ENCODE data around the gene MMP17.

DNA sequence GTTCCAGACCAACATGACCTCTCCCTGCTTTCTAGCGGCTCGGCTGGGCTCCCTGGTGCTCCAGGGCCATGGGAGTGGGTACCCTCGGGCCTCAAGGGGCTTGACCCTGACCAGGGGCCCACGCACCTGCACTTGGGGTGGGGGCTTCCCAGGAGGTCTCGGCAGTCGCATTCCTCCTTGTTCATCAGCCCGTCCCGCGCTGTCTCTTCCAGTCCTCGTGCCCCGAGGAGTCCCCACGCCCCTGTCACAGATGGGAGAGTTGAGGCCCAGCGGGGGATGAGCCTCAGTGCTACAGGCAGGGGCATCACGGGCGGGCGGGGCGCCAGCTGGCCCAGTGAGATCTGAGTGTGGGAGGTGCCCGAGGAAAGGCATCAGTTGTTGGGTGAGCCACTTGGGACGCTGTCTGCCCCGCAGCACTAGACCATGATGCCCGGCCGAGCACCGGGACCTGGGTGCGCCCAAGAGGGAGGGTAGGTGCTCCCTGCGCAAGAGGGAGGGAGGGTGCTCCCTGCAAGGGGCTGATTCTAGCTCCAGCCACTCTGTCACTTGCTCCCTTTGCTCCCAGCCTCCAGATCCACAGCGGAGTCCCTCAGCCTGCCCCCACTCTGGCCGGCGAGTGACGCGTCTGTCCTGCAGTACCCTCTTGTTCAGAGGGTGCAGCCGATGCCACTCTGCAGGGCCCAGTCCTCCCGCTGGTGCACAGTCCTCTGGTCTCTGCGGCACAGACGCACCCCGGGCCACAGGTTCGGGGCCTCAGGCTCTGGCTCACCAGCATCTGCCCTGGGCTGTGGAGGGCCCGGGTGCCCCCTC lies 23.8 kb downstream of the MMP17 start:
- TF ChIP-seq, protein P1, sequence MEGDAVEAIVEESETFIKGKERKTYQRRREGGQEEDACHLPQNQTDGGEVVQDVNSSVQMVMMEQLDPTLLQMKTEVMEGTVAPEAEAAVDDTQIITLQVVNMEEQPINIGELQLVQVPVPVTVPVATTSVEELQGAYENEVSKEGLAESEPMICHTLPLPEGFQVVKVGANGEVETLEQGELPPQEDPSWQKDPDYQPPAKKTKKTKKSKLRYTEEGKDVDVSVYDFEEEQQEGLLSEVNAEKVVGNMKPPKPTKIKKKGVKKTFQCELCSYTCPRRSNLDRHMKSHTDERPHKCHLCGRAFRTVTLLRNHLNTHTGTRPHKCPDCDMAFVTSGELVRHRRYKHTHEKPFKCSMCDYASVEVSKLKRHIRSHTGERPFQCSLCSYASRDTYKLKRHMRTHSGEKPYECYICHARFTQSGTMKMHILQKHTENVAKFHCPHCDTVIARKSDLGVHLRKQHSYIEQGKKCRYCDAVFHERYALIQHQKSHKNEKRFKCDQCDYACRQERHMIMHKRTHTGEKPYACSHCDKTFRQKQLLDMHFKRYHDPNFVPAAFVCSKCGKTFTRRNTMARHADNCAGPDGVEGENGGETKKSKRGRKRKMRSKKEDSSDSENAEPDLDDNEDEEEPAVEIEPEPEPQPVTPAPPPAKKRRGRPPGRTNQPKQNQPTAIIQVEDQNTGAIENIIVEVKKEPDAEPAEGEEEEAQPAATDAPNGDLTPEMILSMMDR (IDR thresholded peaks at IDR 0.05) = no peak
- no peak for TF ChIP-seq RAD21 (IDR thresholded peaks at IDR 0.05; ENCODE audit: low read length)
- TF ChIP-seq RCOR1 (IDR thresholded peaks at IDR 0.05; ENCODE audit: low read length) = no peak
- no peak for TF ChIP-seq GABPA (IDR thresholded peaks at IDR 0.05; ENCODE audit: low read depth)
- TF ChIP-seq, protein P2, sequence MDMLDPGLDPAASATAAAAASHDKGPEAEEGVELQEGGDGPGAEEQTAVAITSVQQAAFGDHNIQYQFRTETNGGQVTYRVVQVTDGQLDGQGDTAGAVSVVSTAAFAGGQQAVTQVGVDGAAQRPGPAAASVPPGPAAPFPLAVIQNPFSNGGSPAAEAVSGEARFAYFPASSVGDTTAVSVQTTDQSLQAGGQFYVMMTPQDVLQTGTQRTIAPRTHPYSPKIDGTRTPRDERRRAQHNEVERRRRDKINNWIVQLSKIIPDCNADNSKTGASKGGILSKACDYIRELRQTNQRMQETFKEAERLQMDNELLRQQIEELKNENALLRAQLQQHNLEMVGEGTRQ (IDR thresholded peaks at IDR 0.05; ENCODE audit: borderline replicate concordance, low read depth, low read length) = no peak
- no peak for TF ChIP-seq TEAD4 (IDR thresholded peaks at IDR 0.05; ENCODE audit: borderline replicate concordance, insufficient read depth)
- no peak for TF ChIP-seq YY1 (IDR thresholded peaks at IDR 0.05; ENCODE audit: low read depth)
- TF ChIP-seq TAF1 (IDR thresholded peaks at IDR 0.05; ENCODE audit: borderline replicate concordance, low read depth, low read length) = no peak
- TF ChIP-seq GATA2 (CRISPR knock-in tag; IDR thresholded peaks at IDR 0.05) = no peak
